ENCODE results near the gene CIT. TPM values are rescaled to one million over a fixed set of nuclear protein-coding genes. Genes with fewer than 3 reads are reported as not detected.
A peak's percentile ranks its signal among the peaks of the same experiment; 100 is the strongest.

Gene CIT
- total RNA-seq, 5 donors from 2014 or later (not counting 1 experiment from before 2014, with no cell fraction given) = 1.9 to 4.5 (median 2.1) TPM

- H3K4me3 ChIP-seq (ENCODE audit: control insufficient read depth in 1 of 2, extremely low read depth in 1 of 2, low read length in 1 of 2) = no peak overlapping the region
- CTCF ChIA-PET = interaction anchor here in 1 of 2 donors (0.6 to 2.7 kb wide), 4 partner anchors 9 to 18 kb away, joined by 3 to 9 read pairs (median 4); partner anchors contain the start of gene PRKAB1
- no peaks in the 10 kb centered on the region for H3K4me1 ChIP-seq (ENCODE audit: control insufficient read depth in 1 of 2, extremely low read depth in 1 of 2, insufficient read depth in 2 of 2, low read length in 2 of 2)
- Mint-ChIP-seq H3K27ac (no peak overlapping the region), H3K9me3 (peaks cover 4 to 19% (median 11%) of the 10 kb centered on the region in 3 donors), H3K4me1 (no peaks in the 10 kb centered on the region), H3K4me3 (no peak overlapping the region), H3K27me3 (peaks cover 10 to 17% of the 10 kb centered on the region in 2 donors), H3K36me3 (no peaks in the 10 kb centered on the region)
- POLR2A ChIA-PET = interaction anchor here in 1 of 2 donors (0.6 kb wide), 1 partner anchor 1253 kb away, joined by 3 read pairs; no protein-coding TSS in a partner anchor
- H3K27me3 ChIP-seq (replicated peaks in 1 of 2; ENCODE audit: control insufficient read depth in 2 of 2, extremely low read depth in 1 of 2, insufficient read depth in 2 of 2, low read length in 1 of 2) = peaks cover 0 to 4% of the 10 kb centered on the region in 2 experiments
- no peaks in the 10 kb centered on the region for H3K9me3 ChIP-seq
- no peak for ATAC-seq (replicated peaks in 1 of 4)
- no CpG with 5 or more reads among the region's 4 CpGs for WGBS (ENCODE audit: insufficient coverage)
- DNase-seq = peak in 1 of 35 experiments; percentile 37
- no peak overlapping the region for H3K27ac ChIP-seq (ENCODE audit: low read length)
- H3K36me3 ChIP-seq (ENCODE audit: control insufficient read depth in 2 of 2, extremely low read depth in 1 of 2, insufficient read depth in 1 of 2, low read length in 1 of 2) = no peaks in the 10 kb centered on the region
These were observed 227.8 kb downstream of the CIT start for GRCh38 chr12:119649202-119649808.

- H3K27ac ChIP-seq (ENCODE audit: low read length) = no peak overlapping the region
- H3K9me3 Mint-ChIP-seq = peaks cover 0 to 4% (median 0%) of the 10 kb centered on the region in 3 donors
- H3K36me3 ChIP-seq (ENCODE audit: control insufficient read depth in 2 of 2, extremely low read depth in 1 of 2, insufficient read depth in 1 of 2, low read length in 1 of 2) = no peaks in the 10 kb centered on the region
- DNase-seq = no peak
- ChIA-PET POLR2A (no interaction called here), CTCF (no interaction called here)
- no peak overlapping the region for H3K4me3 ChIP-seq (ENCODE audit: control insufficient read depth in 1 of 2, extremely low read depth in 1 of 2, low read length in 1 of 2)
- H3K36me3 Mint-ChIP-seq = no peaks in the 10 kb centered on the region
- H3K27me3 Mint-ChIP-seq = peaks cover 17 to 28% of the 10 kb centered on the region in 2 donors
- 86% methylated on average over 5 of the region's 7 CpGs for WGBS (ENCODE audit: insufficient coverage)
- no peak overlapping the region for H3K27ac Mint-ChIP-seq
- H3K4me1 ChIP-seq (ENCODE audit: control insufficient read depth in 1 of 2, extremely low read depth in 1 of 2, insufficient read depth in 2 of 2, low read length in 2 of 2) = no peaks in the 10 kb centered on the region
- H3K27me3 ChIP-seq (replicated peaks in 1 of 2; ENCODE audit: control insufficient read depth in 2 of 2, extremely low read depth in 1 of 2, insufficient read depth in 2 of 2, low read length in 1 of 2) = peaks cover 0 to 11% of the 10 kb centered on the region in 2 experiments
- H3K9me3 ChIP-seq = no peaks in the 10 kb centered on the region
- no peak overlapping the region for H3K4me3 Mint-ChIP-seq
- no peak for ATAC-seq (replicated peaks in 1 of 4)
- no peaks in the 10 kb centered on the region for H3K4me1 Mint-ChIP-seq
These were observed 231.5 kb downstream of the CIT start for GRCh38 chr12:119645535-119646059.

GRCh38 chr12:119644930-119645329 lies 232.2 kb downstream of the CIT start:
- Mint-ChIP-seq H3K27ac (no peak overlapping the region), H3K9me3 (peaks cover 0 to 4% (median 0%) of the 10 kb centered on the region in 3 donors), H3K36me3 (no peaks in the 10 kb centered on the region), H3K4me1 (no peaks in the 10 kb centered on the region), H3K27me3 (peaks cover 19 to 32% of the 10 kb centered on the region in 2 donors), H3K4me3 (no peak overlapping the region)
- CTCF ChIA-PET = interaction anchor here in 1 of 2 donors (0.5 kb wide), 1 partner anchor 530 kb away, joined by 5 read pairs; no protein-coding TSS in a partner anchor
- no peak overlapping the region for H3K4me3 ChIP-seq (ENCODE audit: control insufficient read depth in 1 of 2, extremely low read depth in 1 of 2, low read length in 1 of 2)
- no peak overlapping the region for H3K27ac ChIP-seq (ENCODE audit: low read length)
- ATAC-seq (replicated peaks in 1 of 4) = no peak
- no peak for DNase-seq
- H3K9me3 ChIP-seq = no peaks in the 10 kb centered on the region
- H3K36me3 ChIP-seq (ENCODE audit: control insufficient read depth in 2 of 2, extremely low read depth in 1 of 2, insufficient read depth in 1 of 2, low read length in 1 of 2) = no peaks in the 10 kb centered on the region
- WGBS (ENCODE audit: insufficient coverage) = 77% methylated on average over 2 of the region's 3 CpGs
- peaks cover 0 to 13% of the 10 kb centered on the region in 2 experiments for H3K27me3 ChIP-seq (replicated peaks in 1 of 2; ENCODE audit: control insufficient read depth in 2 of 2, extremely low read depth in 1 of 2, insufficient read depth in 2 of 2, low read length in 1 of 2)
- H3K4me1 ChIP-seq (ENCODE audit: control insufficient read depth in 1 of 2, extremely low read depth in 1 of 2, insufficient read depth in 2 of 2, low read length in 2 of 2) = no peaks in the 10 kb centered on the region
- POLR2A ChIA-PET = no interaction called here

DNA sequence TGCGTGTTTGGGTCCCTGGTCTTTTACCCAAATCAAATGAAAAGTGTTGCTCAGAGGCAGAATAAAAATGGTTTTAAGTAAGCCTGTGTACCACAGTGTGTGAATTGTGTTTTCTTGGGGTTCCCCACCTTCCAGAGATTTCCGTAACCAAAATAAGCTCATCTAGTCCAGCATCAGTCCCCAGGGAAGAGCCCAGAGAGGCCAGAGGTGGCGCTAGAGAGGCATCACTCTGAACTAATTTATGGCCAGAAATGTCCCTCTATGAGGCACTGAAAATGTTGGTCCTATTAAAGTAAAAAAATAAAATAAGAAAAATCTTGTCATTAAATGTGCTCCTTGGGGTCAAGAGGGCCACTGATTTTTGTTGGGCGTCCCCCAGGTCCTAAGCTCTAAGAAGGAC lies 234.1 kb downstream of the CIT start:
- peak in 1 of 35 experiments; percentile 10 for DNase-seq
- no peaks in the 10 kb centered on the region for H3K9me3 ChIP-seq
- Mint-ChIP-seq H3K36me3 (no peaks in the 10 kb centered on the region), H3K27me3 (peaks cover 25 to 27% of the 10 kb centered on the region in 2 donors), H3K4me3 (no peak overlapping the region), H3K27ac (no peak overlapping the region), H3K4me1 (no peaks in the 10 kb centered on the region), H3K9me3 (peaks cover 0 to 4% (median 0%) of the 10 kb centered on the region in 3 donors)
- ChIA-PET CTCF (no interaction called here), POLR2A (no interaction called here)
- no CpG with 5 or more reads among the region's 4 CpGs for WGBS (ENCODE audit: insufficient coverage)
- H3K4me1 ChIP-seq (ENCODE audit: control insufficient read depth in 1 of 2, extremely low read depth in 1 of 2, insufficient read depth in 2 of 2, low read length in 2 of 2) = no peaks in the 10 kb centered on the region
- H3K36me3 ChIP-seq (ENCODE audit: control insufficient read depth in 2 of 2, extremely low read depth in 1 of 2, insufficient read depth in 1 of 2, low read length in 1 of 2) = no peaks in the 10 kb centered on the region
- ATAC-seq (replicated peaks in 1 of 4) = no peak
- H3K27ac ChIP-seq (ENCODE audit: low read length) = no peak overlapping the region
- H3K4me3 ChIP-seq (ENCODE audit: control insufficient read depth in 1 of 2, extremely low read depth in 1 of 2, low read length in 1 of 2) = no peak overlapping the region
- peaks cover 0 to 9% of the 10 kb centered on the region in 2 experiments for H3K27me3 ChIP-seq (replicated peaks in 1 of 2; ENCODE audit: control insufficient read depth in 2 of 2, extremely low read depth in 1 of 2, insufficient read depth in 2 of 2, low read length in 1 of 2)

Other genes starting within 250 kb of the CIT start
- gene PRKAB1, start 209.2 kb downstream of the CIT start, total RNA-seq = 10 to 100 TPM; 21.1 to 48.7 (median 43.5) TPM
- gene BICDL1, start 111.9 kb upstream of the CIT start, total RNA-seq = 100 to 1,000 TPM; 134 to 176 (median 158) TPM
- gene RAB35, start 239.4 kb upstream of the CIT start, total RNA-seq = 10 to 100 TPM; 34.0 to 76.5 (median 60.6) TPM